Left hindlimb (tissue), 1 donor: Measurements from ENCODE around the gene SCARB1.

Source experiments
- DNase-seq: peaks from one replicate; pipeline ENCODE4 v3.0.0-alpha.2; 2018

Gene SCARB1

DNA sequence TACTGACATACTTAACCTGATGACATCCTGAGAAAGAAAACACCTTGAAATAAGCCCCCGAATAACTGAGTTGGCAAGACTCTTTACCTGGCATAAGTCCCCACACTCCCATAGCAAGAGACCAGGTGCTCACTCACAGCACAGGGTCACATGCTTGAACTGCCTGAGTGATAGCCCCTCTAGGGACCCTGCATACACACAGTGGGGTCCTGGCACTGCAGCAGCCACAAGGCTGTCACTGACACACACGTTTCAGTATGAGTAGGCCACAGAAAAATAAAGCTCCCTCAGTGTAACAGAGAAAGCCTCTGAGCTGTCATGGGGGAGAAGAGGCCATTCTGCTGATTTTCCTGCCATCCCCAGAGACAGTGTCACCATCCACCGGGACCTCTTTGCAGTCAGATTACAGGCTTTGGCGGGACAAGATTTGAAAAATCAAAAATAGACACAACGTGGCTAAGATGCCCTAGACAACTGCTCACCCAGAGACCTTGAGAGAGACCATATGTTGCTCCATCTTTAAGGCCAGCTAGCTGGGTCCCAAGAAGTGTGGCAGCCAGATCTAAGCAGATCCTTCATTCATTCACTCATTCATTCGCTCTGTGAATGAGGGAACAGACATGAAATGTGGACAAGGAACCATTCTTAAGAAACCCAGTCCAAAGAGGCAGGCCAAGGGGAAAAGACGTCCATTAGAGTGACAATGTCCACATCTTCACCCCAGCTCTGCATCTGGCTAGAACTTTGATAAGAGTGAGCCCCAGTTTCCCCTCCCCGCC lies 1.6 kb downstream of the SCARB1 start:
- no peak for DNase-seq

DNA sequence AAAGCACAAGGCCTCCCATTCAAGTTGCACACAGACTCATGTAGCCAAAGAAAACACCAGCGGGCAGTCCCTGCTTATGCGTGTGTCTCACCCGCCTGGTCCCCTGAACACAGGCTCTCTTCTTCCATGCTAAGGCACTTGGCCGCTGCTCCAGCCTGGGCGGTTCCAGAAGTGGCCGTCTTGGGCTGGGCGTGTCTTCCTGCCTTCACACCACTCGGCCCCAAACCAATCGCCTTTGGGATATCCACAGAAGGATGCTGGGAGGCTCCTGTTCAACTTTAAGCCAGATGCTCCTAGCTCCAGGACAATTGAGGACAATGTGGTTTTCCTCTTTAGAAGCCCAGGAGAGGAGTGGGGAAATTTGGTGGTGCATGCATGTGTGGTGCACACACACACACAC lies 2.2 kb downstream of the SCARB1 start:
- peak; percentile 85 for DNase-seq

DNA sequence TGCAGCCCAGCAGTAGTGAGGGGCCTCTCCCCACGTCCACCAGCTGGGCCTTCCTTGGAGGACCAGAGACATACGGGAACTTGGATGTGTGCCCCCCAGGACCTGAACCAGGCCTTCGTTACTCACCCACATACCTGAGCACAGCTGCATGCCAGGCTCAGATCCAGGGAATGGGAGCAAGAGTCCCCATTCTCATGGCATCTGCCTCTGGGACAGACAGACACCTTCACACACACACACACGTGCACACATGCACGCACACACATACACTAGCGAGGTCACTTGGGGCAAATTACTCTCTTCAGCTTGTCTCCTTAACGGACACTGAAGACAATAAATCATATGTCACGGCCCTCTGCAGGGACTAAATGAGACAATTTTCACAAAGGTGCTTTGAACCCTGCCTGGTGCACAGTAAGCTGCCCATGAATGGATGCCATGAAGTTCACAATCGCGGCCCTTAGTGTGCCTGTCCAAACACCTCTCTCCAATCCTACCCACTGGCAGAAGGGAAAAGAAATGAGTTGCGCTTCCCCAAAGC lies 5.7 kb downstream of the SCARB1 start:
- DNase-seq, result no peak

DNA sequence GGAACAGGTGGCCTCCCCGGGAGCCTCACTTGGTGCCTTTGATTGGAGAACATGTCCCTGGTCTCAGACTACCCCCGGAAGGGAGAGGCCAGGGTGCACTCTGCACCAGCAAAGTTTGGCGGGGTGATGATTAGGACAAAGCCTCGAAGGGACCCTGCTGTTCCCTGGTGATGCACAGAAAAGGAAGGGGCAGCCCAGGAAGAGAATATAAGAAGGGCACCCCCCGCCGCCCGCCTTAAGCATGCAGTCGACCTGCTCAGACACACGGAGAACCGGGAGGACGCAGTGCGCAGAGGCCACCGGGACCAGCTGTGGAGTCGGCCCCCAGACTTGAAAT lies 6.9 kb downstream of the SCARB1 start:
- DNase-seq, result no peak

DNA sequence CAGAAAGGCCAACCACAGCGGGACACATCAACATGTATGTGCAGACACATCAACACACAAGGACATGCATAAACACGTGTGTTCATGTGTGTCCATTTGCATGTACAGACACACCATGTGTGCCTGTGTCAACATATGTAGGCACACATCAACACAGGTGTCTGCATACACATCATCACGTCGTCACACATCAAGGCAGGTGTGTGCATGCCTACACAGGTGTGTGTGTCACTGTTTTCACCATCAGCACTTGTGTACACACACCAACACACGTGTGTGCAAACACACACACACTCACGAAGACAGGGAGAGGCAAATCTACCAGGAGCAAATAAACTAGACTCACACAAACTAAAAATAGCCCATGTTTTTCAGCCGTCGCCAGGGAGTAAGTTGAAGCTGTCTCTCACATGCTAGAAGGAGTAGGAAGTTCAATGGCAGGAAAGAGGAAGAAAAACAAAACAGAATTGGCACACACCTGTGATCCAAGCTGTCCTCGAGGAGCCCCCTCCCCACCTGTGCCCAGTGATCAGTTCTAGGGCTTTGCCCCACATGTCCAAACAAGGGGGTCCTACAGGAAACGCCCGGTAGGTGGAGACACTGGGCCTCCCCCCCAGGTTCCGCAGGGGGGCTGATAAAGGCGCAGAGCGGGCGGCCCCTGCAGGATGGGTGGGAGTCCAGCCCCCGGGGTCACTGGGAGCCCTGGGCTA lies 7.4 kb downstream of the SCARB1 start:
- no peak for DNase-seq

DNA sequence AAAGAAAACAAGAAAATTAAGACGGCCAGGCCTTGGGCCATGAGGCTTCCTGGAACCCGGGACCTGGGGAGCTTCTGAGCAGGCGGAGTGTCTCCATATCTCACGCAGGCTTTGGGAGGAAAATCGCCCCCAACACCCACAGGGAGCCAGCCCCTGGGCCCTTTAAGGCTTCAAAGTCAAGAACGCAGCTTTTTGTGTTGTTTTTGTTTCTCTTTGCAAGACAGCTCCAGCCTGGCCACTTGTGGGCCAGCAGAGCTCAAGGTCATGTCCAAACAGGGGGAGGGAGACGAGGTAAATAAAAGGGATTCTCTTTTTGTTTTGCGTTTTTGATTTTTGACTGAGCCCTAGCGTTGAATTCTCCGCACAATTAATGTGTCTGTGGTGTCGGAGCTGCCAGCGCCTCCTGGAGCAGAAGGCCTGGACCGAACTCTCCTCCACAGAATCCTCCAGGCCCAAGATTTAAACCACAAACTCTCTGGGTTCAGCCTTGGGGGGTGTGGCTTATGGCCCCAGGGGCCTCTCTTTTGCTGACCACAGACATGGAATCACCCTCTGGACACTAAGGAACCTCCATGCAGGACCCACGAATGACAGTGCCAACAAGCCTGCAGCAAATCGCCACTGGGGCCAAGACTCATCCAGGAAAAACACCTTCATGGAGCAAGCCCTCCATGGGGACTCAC lies 8.2 kb downstream of the SCARB1 start:
- DNase-seq, result no peak

DNA sequence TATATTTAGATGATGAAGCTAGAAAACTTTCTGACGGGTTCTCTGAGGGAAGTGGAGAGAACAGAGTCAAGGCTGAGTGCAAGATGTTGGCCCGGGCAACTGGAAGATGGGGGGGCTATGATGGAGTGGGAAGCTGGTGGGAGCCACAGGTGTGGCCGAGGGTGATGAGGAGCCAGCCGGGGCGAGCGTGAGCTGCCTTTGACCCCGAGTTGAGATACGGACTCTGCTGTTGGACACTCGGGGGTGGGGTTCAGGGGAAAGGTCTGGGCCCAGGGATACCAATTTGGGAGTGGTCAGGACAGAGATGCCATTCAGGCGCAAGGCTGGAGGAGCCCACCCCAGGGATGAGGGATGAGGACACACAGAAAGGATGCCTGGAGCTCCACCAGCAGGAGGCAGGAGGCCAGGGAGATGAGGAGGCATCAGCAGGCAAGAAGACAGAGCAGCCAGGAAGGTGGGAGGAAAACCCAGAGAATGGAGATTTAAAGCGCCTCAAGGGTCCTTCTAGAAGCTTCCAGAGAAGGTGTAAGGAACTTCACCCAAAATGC lies 9.0 kb downstream of the SCARB1 start:
- DNase-seq, result no peak

DNA sequence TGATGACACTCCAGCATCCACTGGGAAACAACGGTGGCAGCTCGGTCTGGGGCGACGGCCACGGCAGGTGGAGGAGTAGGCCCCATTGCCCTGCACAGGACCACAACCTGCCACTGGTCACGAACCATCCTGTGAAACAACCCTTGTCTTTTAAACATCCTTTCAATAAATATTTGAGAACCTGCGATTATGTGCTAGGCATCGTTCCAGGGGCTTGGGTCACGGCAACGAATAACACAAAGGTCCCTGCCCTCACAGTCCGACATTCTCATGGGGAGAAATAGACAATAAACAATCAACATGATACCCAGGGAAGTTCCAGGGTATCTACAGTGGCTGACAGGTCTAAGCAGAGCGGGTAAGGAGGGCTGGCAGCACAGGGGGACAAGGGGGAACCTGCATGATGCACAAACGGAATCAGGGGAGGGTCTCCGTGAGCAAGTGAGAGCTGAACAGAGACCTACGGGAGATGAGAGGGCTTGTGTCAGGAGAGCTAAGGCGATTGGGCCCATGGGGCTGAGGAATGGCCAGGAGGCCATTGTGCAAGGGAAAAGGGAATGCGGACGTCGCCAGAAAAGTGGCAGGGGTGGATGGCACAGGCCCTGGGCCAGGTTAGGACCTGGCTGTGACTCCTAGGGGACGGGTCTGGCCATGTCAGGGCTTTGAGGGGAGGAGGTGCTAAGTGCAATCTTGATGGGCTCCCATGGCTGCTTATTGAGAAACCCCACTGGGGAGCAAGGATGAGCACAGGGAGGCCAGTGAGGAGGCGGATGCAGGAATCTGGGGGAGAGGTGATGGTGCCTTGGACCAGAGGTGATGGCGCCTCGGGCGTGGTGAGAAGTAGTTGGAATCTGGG lies 9.7 kb downstream of the SCARB1 start:
- no peak for DNase-seq

DNA sequence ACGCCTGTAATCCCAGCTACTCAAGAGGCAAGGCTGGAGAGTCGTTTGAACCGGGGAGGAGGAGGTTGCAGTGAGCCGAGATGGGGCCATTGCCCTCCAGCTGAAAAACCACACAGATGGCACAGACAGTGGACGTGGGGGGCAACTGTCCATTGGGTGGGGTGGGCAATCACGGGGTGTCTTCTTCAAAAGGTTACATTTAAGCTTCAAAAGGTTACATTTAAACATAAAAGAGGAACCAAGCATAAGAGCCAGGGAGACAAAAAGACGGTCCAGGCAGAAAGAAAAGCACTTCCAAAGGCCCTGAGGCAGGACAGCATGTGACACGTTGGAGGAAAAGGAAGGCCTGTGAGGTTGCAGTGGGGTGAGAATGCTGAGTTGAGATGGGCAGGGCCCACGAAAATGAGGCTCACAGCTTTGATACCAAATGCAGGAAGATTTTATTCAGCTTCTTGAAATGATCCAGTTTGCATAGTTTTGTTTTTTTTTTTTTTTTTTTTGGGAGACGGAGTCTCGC lies 10.7 kb downstream of the SCARB1 start:
- DNase-seq, result no peak

DNA sequence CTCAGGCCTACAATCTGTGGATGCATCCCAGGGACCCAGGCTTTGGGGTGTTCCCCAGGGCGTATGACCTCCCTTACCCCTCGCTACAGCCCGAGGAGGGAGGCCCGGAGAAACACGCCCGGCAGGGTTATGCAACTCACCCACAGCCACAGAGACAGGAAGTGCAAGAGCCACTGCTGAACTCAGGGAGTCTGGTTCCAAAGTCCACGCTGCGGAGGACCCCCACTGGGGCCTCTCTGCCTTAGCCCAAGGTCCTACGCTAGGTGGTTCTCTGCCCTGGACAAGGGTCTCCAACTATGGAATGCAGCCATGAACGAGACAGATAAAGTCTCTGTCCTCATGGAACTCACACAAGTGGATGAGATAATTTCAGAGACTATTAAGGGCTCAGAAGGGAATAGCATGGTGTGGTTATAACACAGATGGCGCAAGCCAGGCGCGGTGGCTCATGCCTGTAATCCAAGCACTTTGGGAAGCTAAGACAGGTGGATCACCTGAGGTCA lies 11.3 kb downstream of the SCARB1 start:
- no peak for DNase-seq

DNA sequence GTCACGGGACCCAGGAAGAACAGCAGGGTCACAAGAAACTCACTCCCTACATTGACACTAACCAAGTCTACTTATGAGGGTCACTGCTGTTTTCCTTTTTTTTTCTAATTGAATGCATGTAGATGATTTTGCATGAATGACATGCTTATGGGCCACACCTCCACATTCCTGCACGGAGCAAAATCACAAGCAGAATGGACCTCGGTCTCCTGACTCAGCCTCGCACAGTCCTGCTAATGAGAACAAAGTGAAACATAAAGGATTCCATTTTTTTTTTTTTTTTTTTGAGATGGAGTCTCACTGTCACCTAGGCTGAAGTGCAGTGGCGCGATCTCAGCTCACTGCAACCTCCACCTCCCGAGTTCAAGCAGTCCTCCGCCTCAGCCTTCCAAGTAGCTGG lies 12.3 kb downstream of the SCARB1 start:
- no peak for DNase-seq

DNA sequence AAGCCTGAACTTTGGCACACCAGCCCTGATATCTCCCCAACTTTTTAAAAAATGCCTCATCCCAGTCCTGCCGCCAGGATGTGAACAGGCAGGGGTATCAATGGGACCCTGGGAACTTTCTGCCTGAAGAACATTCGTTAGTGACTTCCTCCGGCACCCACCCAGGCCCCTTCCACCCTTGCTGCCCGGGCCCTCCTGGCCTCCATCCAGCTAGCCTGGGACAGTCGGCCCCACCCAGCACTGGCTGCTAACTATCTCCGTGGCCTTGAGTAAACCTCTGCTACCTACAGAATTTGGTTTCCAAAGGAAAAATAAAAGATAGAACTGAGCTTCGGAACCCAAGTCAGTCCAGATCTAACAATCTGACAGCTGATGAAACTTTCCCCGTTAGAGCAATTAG lies 14.3 kb downstream of the SCARB1 start:
- DNase-seq, result no peak

DNA sequence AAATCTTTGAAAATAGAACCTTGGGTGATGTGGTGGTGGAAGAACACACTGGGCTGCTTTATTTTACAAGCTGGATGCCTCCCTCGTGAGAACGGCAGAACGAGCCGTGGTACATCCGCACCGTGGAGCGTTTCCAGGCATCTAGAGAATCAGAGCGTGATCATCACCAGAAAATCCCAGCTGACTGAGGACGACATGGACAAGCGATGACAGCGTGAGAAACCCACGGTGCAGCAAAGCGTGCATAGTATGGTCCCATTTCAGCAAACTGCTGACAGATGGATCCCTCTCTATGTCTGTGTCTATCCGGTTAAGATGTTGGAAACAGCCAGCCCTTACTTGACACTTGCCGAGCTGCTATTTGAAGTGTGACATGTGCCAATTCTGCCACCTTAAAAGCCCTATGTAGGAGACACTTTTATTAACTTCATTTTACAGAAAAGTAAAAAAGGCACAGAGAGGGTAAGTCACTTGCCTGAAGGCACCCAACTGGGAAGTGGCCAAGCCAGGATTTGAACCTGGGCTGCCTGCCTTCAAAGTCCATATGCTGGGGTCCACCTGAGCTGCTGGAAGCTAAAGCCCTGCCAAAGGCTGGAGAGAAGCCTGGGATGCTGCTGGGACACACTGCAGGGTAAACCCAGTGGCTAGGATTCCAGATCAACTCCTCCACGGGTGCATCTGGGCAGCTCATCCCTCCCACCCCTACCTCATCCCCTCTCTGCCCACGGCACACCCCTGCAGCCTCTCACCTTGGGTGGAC lies 14.9 kb downstream of the SCARB1 start:
- no peak for DNase-seq

DNA sequence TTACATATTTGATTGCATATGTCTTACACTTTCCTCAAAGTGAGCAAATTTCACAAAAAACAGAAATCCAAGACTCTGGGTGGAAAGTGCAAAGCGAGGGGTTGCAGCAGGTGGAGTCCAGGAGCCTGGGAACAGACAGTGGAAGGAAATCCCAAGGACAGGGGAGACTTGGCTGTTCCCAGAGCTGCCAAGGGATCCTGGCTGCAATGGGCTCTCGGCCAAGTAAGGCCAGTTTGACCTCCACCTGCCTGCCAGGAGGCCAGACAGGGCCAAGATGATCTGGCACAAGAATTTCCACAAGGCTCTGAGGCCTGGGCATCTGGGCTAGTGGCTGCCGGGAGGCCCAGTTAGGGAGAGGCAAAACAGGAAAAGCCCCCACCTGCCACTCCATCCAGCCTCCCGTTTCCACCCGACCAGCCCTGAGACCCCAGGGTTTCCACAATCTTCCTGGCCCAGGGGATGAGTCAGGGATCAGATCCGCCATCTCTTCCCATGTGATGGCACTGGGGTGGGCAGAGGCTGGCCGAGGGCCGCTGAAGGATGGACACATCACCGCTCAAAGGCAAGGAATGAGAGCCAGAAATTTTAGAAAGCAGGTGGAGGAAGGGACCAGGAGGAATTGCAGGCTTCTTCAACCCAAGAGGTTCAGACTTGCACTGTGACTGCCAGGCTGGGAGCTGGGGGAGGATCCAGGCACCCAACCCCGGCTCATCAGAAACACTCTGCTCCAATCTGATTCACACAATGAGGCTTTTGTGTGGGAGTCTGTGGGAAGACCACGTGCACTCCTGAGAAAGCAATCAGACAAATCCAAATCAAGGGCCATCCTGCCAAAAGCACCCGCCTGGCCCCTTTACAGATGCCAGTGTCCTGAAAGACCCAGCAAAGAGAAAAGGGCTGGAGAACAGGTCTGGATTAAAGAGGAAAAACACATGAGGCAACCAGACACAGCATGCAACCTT lies 16.3 kb downstream of the SCARB1 start:
- DNase-seq, result no peak

DNA sequence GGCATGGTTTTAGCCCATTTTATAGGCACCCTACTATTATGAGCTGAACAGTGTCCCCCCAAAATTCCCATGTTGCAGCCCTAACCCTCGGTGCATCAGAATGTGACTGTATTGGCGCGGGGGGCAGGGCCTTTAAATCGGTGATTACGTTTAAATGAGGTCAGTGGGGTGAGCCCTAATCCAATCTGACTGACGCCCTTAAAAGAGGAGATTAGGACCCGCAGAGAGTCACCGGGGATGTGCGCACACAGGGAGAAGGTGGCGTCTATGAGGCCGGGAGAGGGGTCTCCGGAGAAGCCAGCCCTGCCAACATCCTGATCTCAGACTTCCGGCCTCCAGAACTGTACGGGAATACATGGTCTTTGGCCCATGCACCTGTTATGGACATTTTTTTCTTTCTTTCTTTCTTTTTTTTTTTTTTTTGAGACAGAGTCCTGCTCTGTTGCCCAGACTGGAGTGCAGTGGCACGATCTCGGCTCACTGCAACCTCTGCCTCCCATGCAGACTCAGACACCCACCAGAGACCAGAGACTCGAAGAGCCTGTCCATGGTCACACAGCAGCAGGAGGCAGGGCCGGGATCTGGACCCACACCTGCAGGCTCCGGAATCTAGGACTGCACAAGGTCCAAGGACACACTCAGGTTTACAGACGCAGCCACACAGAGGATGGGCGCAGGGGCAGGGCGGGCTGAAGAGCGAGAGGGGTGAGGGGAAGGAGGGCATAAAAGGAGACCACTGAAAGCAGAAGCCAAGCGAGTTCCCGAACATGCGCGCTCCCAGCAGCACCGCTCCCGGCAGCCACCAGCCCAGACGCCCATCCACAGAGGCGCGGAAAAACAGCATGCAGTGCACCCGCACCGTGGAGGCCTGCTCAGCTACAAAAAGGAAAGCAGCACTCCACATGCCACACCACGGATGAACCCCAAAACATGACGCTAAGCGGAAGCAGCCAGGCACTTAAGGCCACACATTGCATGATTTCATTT lies 19.0 kb downstream of the SCARB1 start:
- no peak for DNase-seq

DNA sequence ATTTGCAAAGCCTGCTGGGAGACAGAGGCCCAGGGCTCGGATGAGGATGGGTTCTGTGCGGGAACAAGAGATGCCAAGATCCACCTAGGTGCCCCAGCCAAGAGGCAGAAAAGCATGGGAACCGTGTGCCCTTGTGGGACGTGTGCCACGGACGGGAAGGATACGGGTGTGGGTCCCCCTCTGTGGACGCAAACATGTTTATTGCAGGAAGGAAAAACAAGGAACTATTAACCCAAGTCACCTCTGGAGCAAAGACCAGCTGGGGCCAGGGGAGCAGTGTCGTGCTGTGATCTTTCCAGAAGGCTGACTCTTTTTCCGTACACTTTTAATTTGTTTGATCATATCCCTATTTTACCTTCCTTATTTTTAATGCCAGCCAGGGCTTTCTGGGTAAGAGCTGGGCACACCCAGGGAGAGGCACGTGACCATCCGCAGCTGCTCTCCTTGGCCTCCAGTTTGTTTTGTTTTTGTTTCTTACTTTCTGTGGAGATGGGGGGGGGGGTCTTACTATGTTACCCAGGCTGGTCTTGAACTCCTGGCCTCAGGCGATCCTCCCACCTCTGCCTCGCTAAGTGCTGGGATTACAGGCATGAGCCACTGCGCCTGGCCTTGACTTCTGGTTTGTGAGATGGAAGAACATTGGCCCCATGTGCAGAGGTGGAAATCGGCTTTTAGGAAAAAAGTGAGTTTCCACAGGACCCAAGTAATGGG lies 20.7 kb downstream of the SCARB1 start:
- no peak for DNase-seq

DNA sequence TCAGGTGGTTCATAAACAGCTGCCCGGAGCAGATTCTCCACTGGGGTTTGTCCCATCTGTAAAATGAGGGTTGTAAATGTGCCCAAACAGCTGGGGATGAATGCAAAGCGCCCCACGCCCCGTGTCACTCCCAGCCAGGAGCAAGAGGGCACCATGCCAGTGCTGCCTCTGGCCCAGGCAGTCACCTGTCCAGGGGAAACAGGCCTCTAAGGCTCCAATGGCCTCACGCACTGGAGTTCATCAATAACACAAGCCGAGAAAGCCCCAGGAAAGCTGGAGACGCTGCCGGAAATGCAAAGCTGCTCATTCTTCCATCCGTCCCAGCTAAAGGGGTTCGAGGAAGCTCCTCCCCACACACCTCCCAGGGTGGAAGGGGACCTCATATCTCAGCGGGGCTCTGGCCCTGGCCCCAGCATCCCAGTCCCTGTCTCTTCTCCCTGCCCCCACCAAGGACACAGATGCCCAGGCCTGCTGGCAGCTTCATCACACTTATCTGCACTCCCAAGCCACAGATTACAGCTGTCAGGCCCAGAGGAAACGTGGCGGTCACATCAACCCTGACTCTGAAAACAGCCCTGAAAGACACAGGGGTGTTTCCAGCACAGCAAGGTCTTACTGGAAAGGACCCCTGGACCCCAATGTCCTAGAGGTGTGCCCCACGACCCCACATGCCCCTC lies 21.5 kb downstream of the SCARB1 start:
- DNase-seq, result no peak

DNA sequence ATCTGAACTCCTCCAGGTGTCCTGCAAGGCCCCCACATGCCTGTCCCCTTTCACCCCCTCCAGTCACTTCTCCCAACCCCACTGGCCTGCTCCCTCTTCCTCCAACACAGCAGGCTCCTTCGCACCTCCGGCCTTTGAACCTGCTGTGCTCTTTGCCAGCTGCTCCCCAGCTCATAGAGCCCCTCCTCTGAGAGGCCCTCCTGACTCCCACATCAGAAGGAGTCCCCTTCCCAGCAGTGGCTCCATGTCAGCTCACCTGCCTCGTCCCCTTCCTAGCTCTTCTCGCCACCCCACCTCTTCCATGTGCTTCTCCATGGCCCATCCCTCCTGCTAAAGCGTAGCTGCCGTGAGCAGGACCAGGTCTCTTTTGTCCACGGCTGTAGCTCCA lies 22.1 kb downstream of the SCARB1 start:
- DNase-seq, result no peak
